ENCODE results near the gene CCDC127. TPM values are rescaled to one million over a fixed set of nuclear protein-coding genes. Genes with fewer than 3 reads are reported as not detected.

CCDC127 gene
- total and polyA plus RNA-seq, 2 donors (not counting 1 experiment from before 2014, with no cell fraction given): 1.4 to 8.7 TPM

- peaks cover 0 to 4% (median 0%) of the 10 kb centered on the region in 3 donors for H3K9me3 ChIP-seq (ENCODE audit: control extremely low read depth in 1 of 3, control insufficient read depth in 2 of 3, insufficient read depth in 1 of 3, low read length in 2 of 3)
- H3K27me3 Mint-ChIP-seq: peaks cover 2% of the 10 kb centered on the region
- no peak overlapping the region for H3K4me3 ChIP-seq (ENCODE audit: control extremely low read depth in 1 of 5, extremely low read depth in 1 of 5, insufficient read depth in 1 of 5, low read depth in 2 of 5, low read length in 4 of 5)
- intact Hi-C loops (cut with micrococcal nuclease): no loop called here
- DNase-seq (no peak), ATAC-seq (ENCODE audit: low read depth) (no peak)
- WGBS (ENCODE audit: insufficient coverage): 89% methylated on average over 6 of the region's 8 CpGs
- no peak overlapping the region for H3K9ac ChIP-seq (ENCODE audit: low read length)
- H3K36me3 ChIP-seq (replicated peaks in 1 of 2; ENCODE audit: control extremely low read depth in 1 of 2, control insufficient read depth in 1 of 2, extremely low read depth in 1 of 2, insufficient read depth in 2 of 2, low read length in 1 of 2): no peaks in the 10 kb centered on the region
- no peaks in the 10 kb centered on the region for H3K4me1 ChIP-seq (ENCODE audit: control insufficient read depth in 2 of 2, insufficient read depth in 2 of 2, low read length in 2 of 2)
- no peak overlapping the region for H3K4me3 Mint-ChIP-seq
- POLR2A ChIA-PET: no interaction called here
- H2AFZ ChIP-seq (ENCODE audit: insufficient read depth, low read depth, low read length, poor library complexity, severe bottlenecking): no peak overlapping the region
- CTCF ChIA-PET: no interaction called here
- TF ChIP-seq, protein P1, sequence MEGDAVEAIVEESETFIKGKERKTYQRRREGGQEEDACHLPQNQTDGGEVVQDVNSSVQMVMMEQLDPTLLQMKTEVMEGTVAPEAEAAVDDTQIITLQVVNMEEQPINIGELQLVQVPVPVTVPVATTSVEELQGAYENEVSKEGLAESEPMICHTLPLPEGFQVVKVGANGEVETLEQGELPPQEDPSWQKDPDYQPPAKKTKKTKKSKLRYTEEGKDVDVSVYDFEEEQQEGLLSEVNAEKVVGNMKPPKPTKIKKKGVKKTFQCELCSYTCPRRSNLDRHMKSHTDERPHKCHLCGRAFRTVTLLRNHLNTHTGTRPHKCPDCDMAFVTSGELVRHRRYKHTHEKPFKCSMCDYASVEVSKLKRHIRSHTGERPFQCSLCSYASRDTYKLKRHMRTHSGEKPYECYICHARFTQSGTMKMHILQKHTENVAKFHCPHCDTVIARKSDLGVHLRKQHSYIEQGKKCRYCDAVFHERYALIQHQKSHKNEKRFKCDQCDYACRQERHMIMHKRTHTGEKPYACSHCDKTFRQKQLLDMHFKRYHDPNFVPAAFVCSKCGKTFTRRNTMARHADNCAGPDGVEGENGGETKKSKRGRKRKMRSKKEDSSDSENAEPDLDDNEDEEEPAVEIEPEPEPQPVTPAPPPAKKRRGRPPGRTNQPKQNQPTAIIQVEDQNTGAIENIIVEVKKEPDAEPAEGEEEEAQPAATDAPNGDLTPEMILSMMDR (IDR thresholded peaks at IDR 0.05): no peak
- TF ChIP-seq EZH2 (IDR thresholded peaks at IDR 0.05; ENCODE audit: borderline replicate concordance, insufficient read depth, low read depth, low read length, poor library complexity, severe bottlenecking): no peak
- H3K4me1 Mint-ChIP-seq: no peaks in the 10 kb centered on the region
- no peak overlapping the region for H3K27ac ChIP-seq (ENCODE audit: low read length in 2 of 2)
- no peaks in the 10 kb centered on the region for H3K27me3 ChIP-seq (replicated peaks in 1 of 4; ENCODE audit: control extremely low read depth in 1 of 4, control insufficient read depth in 3 of 4, insufficient read depth in 4 of 4, low read length in 3 of 4)
- no peak overlapping the region for H3K4me2 ChIP-seq (replicated peaks; ENCODE audit: low read depth, low read length, poor library complexity, severe bottlenecking)
- H3K27ac Mint-ChIP-seq: no peak overlapping the region
- peaks cover 3% of the 10 kb centered on the region for H3K9me3 Mint-ChIP-seq (ENCODE audit: insufficient read depth)
- no peaks in the 10 kb centered on the region for H3K79me2 ChIP-seq (ENCODE audit: control insufficient read depth, insufficient read depth, low read length)
- no peaks in the 10 kb centered on the region for H4K20me1 ChIP-seq (ENCODE audit: control insufficient read depth, insufficient read depth, low read length, poor library complexity, severe bottlenecking)
Measured at GRCh38 chr5:153256-153655, 64.7 kb downstream of the CCDC127 start.

DNA sequence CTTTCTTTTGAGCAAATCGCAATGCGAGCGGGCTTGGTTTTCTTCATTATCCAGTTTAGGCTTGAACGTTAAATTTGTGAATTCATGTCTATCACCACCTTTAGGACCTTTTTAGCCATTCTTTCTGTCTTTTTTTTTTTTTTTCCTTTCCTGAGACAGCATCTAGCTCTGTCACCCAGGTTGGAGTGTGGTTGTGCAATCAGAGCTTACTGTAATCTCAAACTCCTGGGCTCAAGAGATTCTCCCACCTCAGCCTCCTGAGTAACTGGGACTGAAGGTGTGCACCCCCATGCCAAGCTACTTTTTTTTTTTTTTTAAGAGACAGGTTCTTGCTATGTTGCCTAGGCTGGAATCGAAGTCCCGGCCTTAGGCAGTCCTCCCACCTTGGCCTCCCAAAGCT lies 65.9 kb downstream of the CCDC127 start:
- Histone ChIP-seq H3K9me3 (ENCODE audit: control extremely low read depth in 1 of 3, control insufficient read depth in 2 of 3, insufficient read depth in 1 of 3, low read length in 2 of 3) (peaks cover 1 to 11% (median 8%) of the 10 kb centered on the region in 3 donors), H3K4me1 (ENCODE audit: control insufficient read depth in 2 of 2, insufficient read depth in 2 of 2, low read length in 2 of 2) (no peaks in the 10 kb centered on the region), H3K36me3 (replicated peaks in 1 of 2; ENCODE audit: control extremely low read depth in 1 of 2, control insufficient read depth in 1 of 2, extremely low read depth in 1 of 2, insufficient read depth in 2 of 2, low read length in 1 of 2) (no peaks in the 10 kb centered on the region), H3K9ac (ENCODE audit: low read length) (no peak overlapping the region), H4K20me1 (ENCODE audit: control insufficient read depth, insufficient read depth, low read length, poor library complexity, severe bottlenecking) (no peaks in the 10 kb centered on the region), H3K27me3 (replicated peaks in 1 of 4; ENCODE audit: control extremely low read depth in 1 of 4, control insufficient read depth in 3 of 4, insufficient read depth in 4 of 4, low read length in 3 of 4) (no peaks in the 10 kb centered on the region), H3K79me2 (ENCODE audit: control insufficient read depth, insufficient read depth, low read length) (no peaks in the 10 kb centered on the region), H3K4me2 (replicated peaks; ENCODE audit: low read depth, low read length, poor library complexity, severe bottlenecking) (no peak overlapping the region), H3K27ac (ENCODE audit: low read length in 2 of 2) (no peak overlapping the region), H3K4me3 (ENCODE audit: control extremely low read depth in 1 of 5, extremely low read depth in 1 of 5, insufficient read depth in 1 of 5, low read depth in 2 of 5, low read length in 4 of 5) (no peak overlapping the region), H2AFZ (ENCODE audit: insufficient read depth, low read depth, low read length, poor library complexity, severe bottlenecking) (no peak overlapping the region)
- TF ChIP-seq, protein P1 (IDR thresholded peaks at IDR 0.05): no peak
- TF ChIP-seq EZH2 (IDR thresholded peaks at IDR 0.05; ENCODE audit: borderline replicate concordance, insufficient read depth, low read depth, low read length, poor library complexity, severe bottlenecking): no peak
- Mint-ChIP-seq H3K27me3 (peaks cover under 1% of the 10 kb centered on the region), H3K4me1 (no peaks in the 10 kb centered on the region), H3K9me3 (ENCODE audit: insufficient read depth) (peaks cover 6% of the 10 kb centered on the region), H3K4me3 (no peak overlapping the region), H3K27ac (no peak overlapping the region)
- no peak for DNase-seq
- CTCF ChIA-PET: no interaction called here
- intact Hi-C loops (cut with micrococcal nuclease): no loop called here
- POLR2A ChIA-PET: no interaction called here
- WGBS (ENCODE audit: insufficient coverage): 100% methylated on average over 4 of the region's 6 CpGs
- ATAC-seq (ENCODE audit: low read depth): no peak
